Type B pancreatic cell (in vitro differentiated cells): ENCODE data around the gene SCGB3A1. TPM values are rescaled to one million over a fixed set of nuclear protein-coding genes. Genes with fewer than 3 reads are reported as not detected.
A peak's percentile ranks its signal among the peaks of the same experiment; 100 is the strongest.

Experiments used
- DNase-seq: peaks from one replicate; pipeline ENCODE4 v3.0.0; 2021; ENCODE audit warnings: mixed read lengths; ENCODE audit not compliant: unreplicated experiment; ENCODE audit errors: extremely low spot score
- H3K27ac Mint-ChIP-seq: 2 replicates; pipeline ENCODE4 v1.8.0; 2021; ENCODE audit warnings: mild to moderate bottlenecking, mixed read lengths
- H3K27me3 Mint-ChIP-seq: 2 replicates; pipeline ENCODE4 v1.8.0; 2021; ENCODE audit warnings: mixed read lengths
- H3K36me3 Mint-ChIP-seq: 2 replicates; pipeline ENCODE4 v1.8.0; 2021; ENCODE audit warnings: mixed read lengths
- H3K4me1 Mint-ChIP-seq: one replicate; pipeline ENCODE4 v1.8.0; 2021; ENCODE audit warnings: mixed read lengths; ENCODE audit not compliant: unreplicated experiment
- H3K4me3 Mint-ChIP-seq: 2 replicates; pipeline ENCODE4 v1.8.0; 2021; ENCODE audit warnings: mild to moderate bottlenecking, mixed read lengths
- H3K9me3 Mint-ChIP-seq: 2 replicates; pipeline ENCODE4 v1.8.0; 2021; ENCODE audit warnings: mixed read lengths
- CTCF ChIP-seq: fragments of 200-600 bp; sonication (generic); conservative IDR thresholded peaks from 2 replicates; pipeline ENCODE4 v1.5.0; 2021; ENCODE audit warnings: antibody characterized with exemption, mild to moderate bottlenecking
- total RNA-seq: library from RNA; stranded (reverse); gene quantifications from 2 replicates; pipeline ENCODE4 v1.2.1, GENCODE V29; 2021; ENCODE audit warnings: low replicate concordance

The SCGB3A1 gene
- total RNA-seq, 1 donor from 2014 or later, result not detected

GRCh38 chr5:180594311-180595045, 3.2 kb upstream of the SCGB3A1 start:
- TF ChIP-seq CTCF, result no peak
- peaks cover 36% of the 10 kb centered on the region for H3K27me3 Mint-ChIP-seq
- H3K4me3 Mint-ChIP-seq, result no peak overlapping the region
- no peaks in the 10 kb centered on the region for H3K36me3 Mint-ChIP-seq
- no peak for DNase-seq
- no peaks in the 10 kb centered on the region for H3K9me3 Mint-ChIP-seq
- peaks cover 10% of the 10 kb centered on the region for H3K4me1 Mint-ChIP-seq
- H3K27ac Mint-ChIP-seq, result no peak overlapping the region

- Mint-ChIP-seq H3K4me1 (peaks cover 12% of the 10 kb centered on the region), H3K36me3 (no peaks in the 10 kb centered on the region), H3K27ac (no peak overlapping the region), H3K27me3 (peaks cover 44% of the 10 kb centered on the region), H3K9me3 (no peaks in the 10 kb centered on the region), H3K4me3 (peak overlapping the region; percentile 17)
- DNase-seq, result no peak
- TF ChIP-seq CTCF, result no peak
Observed at GRCh38 chr5:180593446-180594206, 2.3 kb upstream of the SCGB3A1 start.

GRCh38 chr5:180592176-180592575, 877 bp upstream of the SCGB3A1 start:
- peaks cover 57% of the 10 kb centered on the region for H3K27me3 Mint-ChIP-seq
- no peak for TF ChIP-seq CTCF

GRCh38 chr5:180590543-180591310, 572 bp downstream of the SCGB3A1 start:
- H3K4me1 Mint-ChIP-seq, result peaks cover 12% of the 10 kb centered on the region
- no peak for DNase-seq
- no peak overlapping the region for H3K4me3 Mint-ChIP-seq
- H3K9me3 Mint-ChIP-seq, result peaks cover 6% of the 10 kb centered on the region
- no peaks in the 10 kb centered on the region for H3K36me3 Mint-ChIP-seq
- no peak overlapping the region for H3K27ac Mint-ChIP-seq
- TF ChIP-seq CTCF, result no peak
- H3K27me3 Mint-ChIP-seq, result peaks cover 65% of the 10 kb centered on the region

More at GRCh38 chr5:180592176-180592575, 877 bp upstream of the SCGB3A1 start:
- H3K4me3 Mint-ChIP-seq, result peak overlapping the region; percentile 65
- H3K4me1 Mint-ChIP-seq, result peaks cover 12% of the 10 kb centered on the region
- H3K27ac Mint-ChIP-seq, result no peak overlapping the region
- DNase-seq, result no peak
- no peaks in the 10 kb centered on the region for H3K36me3 Mint-ChIP-seq
- H3K9me3 Mint-ChIP-seq, result no peaks in the 10 kb centered on the region

- peaks cover 9% of the 10 kb centered on the region for H3K9me3 Mint-ChIP-seq
- peaks cover 12% of the 10 kb centered on the region for H3K4me1 Mint-ChIP-seq
- H3K27me3 Mint-ChIP-seq, result peaks cover 73% of the 10 kb centered on the region
- H3K36me3 Mint-ChIP-seq, result no peaks in the 10 kb centered on the region
- no peak for DNase-seq
- peak overlapping the region; percentile 69 for H3K4me3 Mint-ChIP-seq
- TF ChIP-seq CTCF, result no peak
- no peak overlapping the region for H3K27ac Mint-ChIP-seq
Observed at GRCh38 chr5:180589771-180590542, 1.3 kb downstream of the SCGB3A1 start.
